Spleen (tissue), 7 donors: ENCODE data around the gene COL21A1.

Experiments used
- POLR2A ChIP-seq, 3 donors: fragments of 450-650 bp; IDR thresholded peaks; one replicate each; pipeline ENCODE4 v1.5.1; 2017; ENCODE audit warnings: antibody characterized with exemption in 3 of 3, mild to moderate bottlenecking in 1 of 3
- POLR2AphosphoS5 ChIP-seq, 3 donors: sonication (generic); formaldehyde crosslinking; IDR thresholded peaks; one replicate each; pipeline ENCODE4 v1.5.1; 2017; ENCODE audit warnings: antibody characterized with exemption in 3 of 3
- TF ChIP-seq, protein P1 (sequence below), 11 experiments: fragments of 200-600 bp in 7 of 11; fragments of 450-650 bp in 4 of 11; sonication (generic) in 4 of 11; IDR thresholded peaks in 8 of 11; conservative IDR thresholded peaks in 3 of 11; 1 replicate in 7 of 11; 2 replicates in 4 of 11; pipeline versions ENCODE4 v1.4.0 to v1.8.0; 2016 to 2021; ENCODE audit warnings: antibody characterized with exemption in 11 of 11, inconsistent platforms in 4 of 11, mild to moderate bottlenecking in 1 of 11
- donor health status: DM: no; HTN: no; CAD: no; lungs with moderate emphysema.
- donor health status: DM: no; HTN: no; CAD: no.
- donor health status: DM: no; HTN: no; CAD: no.

- TF ChIP-seq POLR2AphosphoS5 (IDR thresholded peaks at IDR 0.05) = no peak
- TF ChIP-seq, protein P1, sequence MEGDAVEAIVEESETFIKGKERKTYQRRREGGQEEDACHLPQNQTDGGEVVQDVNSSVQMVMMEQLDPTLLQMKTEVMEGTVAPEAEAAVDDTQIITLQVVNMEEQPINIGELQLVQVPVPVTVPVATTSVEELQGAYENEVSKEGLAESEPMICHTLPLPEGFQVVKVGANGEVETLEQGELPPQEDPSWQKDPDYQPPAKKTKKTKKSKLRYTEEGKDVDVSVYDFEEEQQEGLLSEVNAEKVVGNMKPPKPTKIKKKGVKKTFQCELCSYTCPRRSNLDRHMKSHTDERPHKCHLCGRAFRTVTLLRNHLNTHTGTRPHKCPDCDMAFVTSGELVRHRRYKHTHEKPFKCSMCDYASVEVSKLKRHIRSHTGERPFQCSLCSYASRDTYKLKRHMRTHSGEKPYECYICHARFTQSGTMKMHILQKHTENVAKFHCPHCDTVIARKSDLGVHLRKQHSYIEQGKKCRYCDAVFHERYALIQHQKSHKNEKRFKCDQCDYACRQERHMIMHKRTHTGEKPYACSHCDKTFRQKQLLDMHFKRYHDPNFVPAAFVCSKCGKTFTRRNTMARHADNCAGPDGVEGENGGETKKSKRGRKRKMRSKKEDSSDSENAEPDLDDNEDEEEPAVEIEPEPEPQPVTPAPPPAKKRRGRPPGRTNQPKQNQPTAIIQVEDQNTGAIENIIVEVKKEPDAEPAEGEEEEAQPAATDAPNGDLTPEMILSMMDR (IDR thresholded peaks at IDR 0.05 in 8 of 11, conservative IDR thresholded peaks at IDR 0.05 in 3 of 11) = no peak
- no peak for TF ChIP-seq POLR2A (IDR thresholded peaks at IDR 0.05)
Observed at GRCh38 chr6:56193846-56194245, 53.5 kb downstream of the COL21A1 start.
